ENCODE measurements around the gene DGAT2. TPM values are rescaled to one million over a fixed set of nuclear protein-coding genes. Genes with fewer than 3 reads are reported as not detected.

DGAT2 gene
- total RNA-seq, 1 donor from 2014 or later, result 0.13 TPM

DNA sequence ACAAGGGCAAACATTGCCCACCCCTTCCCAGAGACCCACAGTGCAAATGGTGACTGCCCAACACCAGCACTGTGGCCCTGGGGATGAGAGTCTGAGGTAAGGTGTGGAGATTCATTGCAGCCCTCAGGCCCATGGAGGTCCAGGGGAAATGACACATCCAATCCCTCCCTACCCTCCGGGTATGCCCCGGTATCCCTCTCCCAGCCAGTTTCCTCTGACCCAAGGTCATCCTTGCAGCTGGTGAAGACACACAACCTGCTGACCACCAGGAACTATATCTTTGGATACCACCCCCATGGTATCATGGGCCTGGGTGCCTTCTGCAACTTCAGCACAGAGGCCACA is 27.5 kb downstream of the DGAT2 start:
- no peak for DNase-seq (ENCODE audit: extremely low spot score, unreplicated experiment)
- H3K4me3 Mint-ChIP-seq (ENCODE audit: unreplicated experiment), result no peak overlapping the region
- peaks cover 4% of the 10 kb centered on the region for H3K4me1 Mint-ChIP-seq (ENCODE audit: unreplicated experiment)
- no peaks in the 10 kb centered on the region for H3K9me3 Mint-ChIP-seq (ENCODE audit: unreplicated experiment)
- TF ChIP-seq, protein P1, sequence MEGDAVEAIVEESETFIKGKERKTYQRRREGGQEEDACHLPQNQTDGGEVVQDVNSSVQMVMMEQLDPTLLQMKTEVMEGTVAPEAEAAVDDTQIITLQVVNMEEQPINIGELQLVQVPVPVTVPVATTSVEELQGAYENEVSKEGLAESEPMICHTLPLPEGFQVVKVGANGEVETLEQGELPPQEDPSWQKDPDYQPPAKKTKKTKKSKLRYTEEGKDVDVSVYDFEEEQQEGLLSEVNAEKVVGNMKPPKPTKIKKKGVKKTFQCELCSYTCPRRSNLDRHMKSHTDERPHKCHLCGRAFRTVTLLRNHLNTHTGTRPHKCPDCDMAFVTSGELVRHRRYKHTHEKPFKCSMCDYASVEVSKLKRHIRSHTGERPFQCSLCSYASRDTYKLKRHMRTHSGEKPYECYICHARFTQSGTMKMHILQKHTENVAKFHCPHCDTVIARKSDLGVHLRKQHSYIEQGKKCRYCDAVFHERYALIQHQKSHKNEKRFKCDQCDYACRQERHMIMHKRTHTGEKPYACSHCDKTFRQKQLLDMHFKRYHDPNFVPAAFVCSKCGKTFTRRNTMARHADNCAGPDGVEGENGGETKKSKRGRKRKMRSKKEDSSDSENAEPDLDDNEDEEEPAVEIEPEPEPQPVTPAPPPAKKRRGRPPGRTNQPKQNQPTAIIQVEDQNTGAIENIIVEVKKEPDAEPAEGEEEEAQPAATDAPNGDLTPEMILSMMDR (IDR thresholded peaks at IDR 0.05), result no peak
- H3K27ac Mint-ChIP-seq (ENCODE audit: unreplicated experiment), result no peak overlapping the region
- peaks cover 2% of the 10 kb centered on the region for H3K27me3 Mint-ChIP-seq (ENCODE audit: unreplicated experiment)
- H3K36me3 Mint-ChIP-seq (ENCODE audit: unreplicated experiment), result no peaks in the 10 kb centered on the region

DNA sequence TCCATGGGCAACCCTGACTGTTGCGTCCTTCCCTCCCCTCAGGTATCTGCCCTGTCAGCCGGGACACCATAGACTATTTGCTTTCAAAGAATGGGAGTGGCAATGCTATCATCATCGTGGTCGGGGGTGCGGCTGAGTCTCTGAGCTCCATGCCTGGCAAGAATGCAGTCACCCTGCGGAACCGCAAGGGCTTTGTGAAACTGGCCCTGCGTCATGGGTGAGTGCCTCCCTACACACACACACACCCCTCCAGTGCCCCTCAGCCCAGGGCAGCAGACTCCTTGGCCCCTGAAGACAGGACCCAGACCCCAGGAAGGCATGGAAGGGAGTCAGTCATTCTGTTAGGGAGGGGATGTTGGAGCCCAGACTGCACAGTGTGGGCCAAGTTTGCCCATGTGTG is 28.5 kb downstream of the DGAT2 start:
- no peaks in the 10 kb centered on the region for H3K36me3 Mint-ChIP-seq (ENCODE audit: unreplicated experiment)
- H3K9me3 Mint-ChIP-seq (ENCODE audit: unreplicated experiment), result no peaks in the 10 kb centered on the region
- TF ChIP-seq, protein P1 (IDR thresholded peaks at IDR 0.05), result no peak

GRCh38 chr11:75797792-75798191 is 29.2 kb downstream of the DGAT2 start:
- H3K27me3 Mint-ChIP-seq (ENCODE audit: unreplicated experiment), result peaks cover 2% of the 10 kb centered on the region
- H3K9me3 Mint-ChIP-seq (ENCODE audit: unreplicated experiment), result no peaks in the 10 kb centered on the region
- TF ChIP-seq, protein P1 (IDR thresholded peaks at IDR 0.05), result no peak
- no peak for DNase-seq (ENCODE audit: extremely low spot score, unreplicated experiment)
- no peak overlapping the region for H3K27ac Mint-ChIP-seq (ENCODE audit: unreplicated experiment)
- H3K4me1 Mint-ChIP-seq (ENCODE audit: unreplicated experiment), result peaks cover 4% of the 10 kb centered on the region
- no peak overlapping the region for H3K4me3 Mint-ChIP-seq (ENCODE audit: unreplicated experiment)
- H3K36me3 Mint-ChIP-seq (ENCODE audit: unreplicated experiment), result no peaks in the 10 kb centered on the region

More for the DNA sequence above, 28.5 kb downstream of the DGAT2 start:
- peaks cover 4% of the 10 kb centered on the region for H3K4me1 Mint-ChIP-seq (ENCODE audit: unreplicated experiment)
- no peak for DNase-seq (ENCODE audit: extremely low spot score, unreplicated experiment)
- H3K4me3 Mint-ChIP-seq (ENCODE audit: unreplicated experiment), result no peak overlapping the region
- no peak overlapping the region for H3K27ac Mint-ChIP-seq (ENCODE audit: unreplicated experiment)
- peaks cover 2% of the 10 kb centered on the region for H3K27me3 Mint-ChIP-seq (ENCODE audit: unreplicated experiment)

GRCh38 chr11:75800136-75800675 is 31.6 kb downstream of the DGAT2 start:
- H3K36me3 Mint-ChIP-seq (ENCODE audit: unreplicated experiment), result no peaks in the 10 kb centered on the region
- no peak overlapping the region for H3K4me3 Mint-ChIP-seq (ENCODE audit: unreplicated experiment)
- H3K4me1 Mint-ChIP-seq (ENCODE audit: unreplicated experiment), result peaks cover 4% of the 10 kb centered on the region
- H3K9me3 Mint-ChIP-seq (ENCODE audit: unreplicated experiment), result no peaks in the 10 kb centered on the region
- H3K27ac Mint-ChIP-seq (ENCODE audit: unreplicated experiment), result no peak overlapping the region
- TF ChIP-seq, protein P1 (IDR thresholded peaks at IDR 0.05), result no peak
- no peak for DNase-seq (ENCODE audit: extremely low spot score, unreplicated experiment)
- H3K27me3 Mint-ChIP-seq (ENCODE audit: unreplicated experiment), result no peaks in the 10 kb centered on the region

DNA sequence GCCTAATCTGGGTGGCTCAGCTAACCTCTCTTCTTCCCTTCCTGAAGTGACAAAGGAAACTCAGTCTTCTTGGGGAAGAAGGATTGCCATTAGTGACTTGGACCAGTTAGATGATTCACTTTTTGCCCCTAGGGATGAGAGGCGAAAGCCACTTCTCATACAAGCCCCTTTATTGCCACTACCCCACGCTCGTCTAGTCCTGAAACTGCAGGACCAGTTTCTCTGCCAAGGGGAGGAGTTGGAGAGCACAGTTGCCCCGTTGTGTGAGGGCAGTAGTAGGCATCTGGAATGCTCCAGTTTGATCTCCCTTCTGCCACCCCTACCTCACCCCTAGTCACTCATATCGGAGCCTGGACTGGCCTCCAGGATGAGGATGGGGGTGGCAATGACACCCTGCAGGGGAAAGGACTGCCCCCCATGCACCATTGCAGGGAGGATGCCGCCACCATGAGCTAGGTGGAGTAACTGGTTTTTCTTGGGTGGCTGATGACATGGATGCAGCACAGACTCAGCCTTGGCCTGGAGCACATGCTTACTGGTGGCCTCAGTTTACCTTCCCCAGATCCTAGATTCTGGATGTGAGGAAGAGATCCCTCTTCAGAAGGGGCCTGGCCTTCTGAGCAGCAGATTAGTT is 32.3 kb downstream of the DGAT2 start:
- no peaks in the 10 kb centered on the region for H3K9me3 Mint-ChIP-seq (ENCODE audit: unreplicated experiment)
- DNase-seq (ENCODE audit: extremely low spot score, unreplicated experiment), result no peak
- no peaks in the 10 kb centered on the region for H3K36me3 Mint-ChIP-seq (ENCODE audit: unreplicated experiment)
- H3K27me3 Mint-ChIP-seq (ENCODE audit: unreplicated experiment), result no peaks in the 10 kb centered on the region
- TF ChIP-seq, protein P1 (IDR thresholded peaks at IDR 0.05), result no peak
- no peak overlapping the region for H3K4me3 Mint-ChIP-seq (ENCODE audit: unreplicated experiment)
- H3K27ac Mint-ChIP-seq (ENCODE audit: unreplicated experiment), result no peak overlapping the region
- peaks cover 4% of the 10 kb centered on the region for H3K4me1 Mint-ChIP-seq (ENCODE audit: unreplicated experiment)

Measured in osteocyte (in vitro differentiated cells).